ENCODE measurements around the gene TSPEAR. TPM values are rescaled to one million over a fixed set of nuclear protein-coding genes. Genes with fewer than 3 reads are reported as not detected.
A peak's percentile ranks its signal among the peaks of the same experiment; 100 is the strongest.

The TSPEAR gene
- total RNA-seq, 1 experiment from 2014 or later: not detected

DNA sequence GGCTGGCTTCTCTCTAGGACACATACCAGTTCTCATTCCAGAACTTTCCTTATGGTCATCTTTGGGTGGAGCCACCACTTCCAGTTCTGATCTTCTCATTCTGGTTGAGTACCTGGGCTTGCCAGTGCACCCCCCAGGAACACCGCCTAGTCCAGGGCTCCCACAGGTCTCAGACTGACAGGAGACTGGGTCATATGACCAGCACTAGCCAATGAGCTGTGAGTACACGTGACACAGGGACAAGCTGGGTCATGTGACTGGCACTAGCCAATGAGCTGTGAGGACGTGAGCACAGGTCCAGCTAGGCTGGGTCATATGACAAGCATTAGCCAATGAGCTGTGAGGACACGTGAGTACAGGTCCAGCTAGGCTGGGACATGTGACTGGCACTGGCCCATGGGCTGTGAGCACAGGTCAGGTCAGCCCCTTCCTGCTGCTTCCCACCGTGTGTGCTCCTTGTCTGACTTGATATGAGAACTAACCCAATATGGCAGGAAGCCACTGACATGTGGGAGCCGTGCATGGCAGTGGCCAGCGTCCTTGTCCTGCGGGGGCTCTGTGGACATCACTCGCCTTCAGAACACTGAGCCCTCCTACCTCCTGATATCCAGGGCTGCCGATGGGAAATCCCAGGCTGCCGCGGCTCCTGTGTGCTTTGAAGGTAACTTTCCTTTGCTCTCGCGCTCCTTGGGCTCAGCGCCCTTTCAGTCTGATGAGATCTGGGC is 194.0 kb downstream of the TSPEAR start:
- in situ Hi-C loops (cut with HindIII; ENCODE audit: low pct_unique_long_range_greater_than_20kb, low sequenced_read_pairs): no loop called here
- peak; percentile 81 for DNase-seq (ENCODE audit: low read depth, low spot score)

DNA sequence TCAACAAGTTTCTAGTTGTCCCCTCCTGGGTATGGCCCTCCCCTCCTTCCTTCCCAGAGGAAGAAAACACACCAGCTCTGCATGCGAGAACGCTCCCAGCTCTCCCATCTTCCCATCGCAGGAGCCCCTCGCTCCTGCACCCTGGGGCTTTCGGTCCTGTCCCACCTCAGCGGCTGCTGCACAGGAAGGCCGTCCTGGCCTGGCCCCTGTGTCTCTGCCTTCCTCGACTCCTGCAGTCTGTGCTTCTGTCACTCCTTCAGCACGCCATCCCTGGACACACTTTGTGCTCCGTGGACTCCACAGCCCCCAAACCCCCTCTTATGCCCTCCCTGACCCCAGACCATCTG is 194.6 kb downstream of the TSPEAR start:
- no peak for DNase-seq (ENCODE audit: low read depth, low spot score)
- in situ Hi-C loops (cut with HindIII; ENCODE audit: low pct_unique_long_range_greater_than_20kb, low sequenced_read_pairs): no loop called here

DNA sequence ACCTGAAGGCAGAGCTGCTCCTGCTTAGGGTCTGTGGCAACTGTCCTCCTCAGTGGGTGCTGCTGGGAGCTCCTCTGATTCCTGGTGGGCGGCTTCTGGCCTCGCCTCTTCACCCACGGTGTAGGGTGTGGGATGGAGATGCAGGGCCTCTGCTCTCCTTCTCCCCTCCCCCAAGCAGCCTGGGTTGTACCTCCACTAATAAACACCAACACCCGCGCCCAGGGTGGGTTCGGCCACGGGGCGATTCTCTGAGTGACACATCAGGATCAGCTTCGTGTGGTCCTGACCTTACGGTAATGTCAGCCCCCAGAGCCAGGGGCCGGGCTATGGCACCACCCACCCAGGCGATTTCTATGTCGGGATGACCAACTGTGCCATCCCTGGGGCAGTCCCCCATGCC is 195.0 kb downstream of the TSPEAR start:
- DNase-seq (ENCODE audit: low read depth, low spot score): no peak
- in situ Hi-C loops (cut with HindIII; ENCODE audit: low pct_unique_long_range_greater_than_20kb, low sequenced_read_pairs): no loop called here

DNA sequence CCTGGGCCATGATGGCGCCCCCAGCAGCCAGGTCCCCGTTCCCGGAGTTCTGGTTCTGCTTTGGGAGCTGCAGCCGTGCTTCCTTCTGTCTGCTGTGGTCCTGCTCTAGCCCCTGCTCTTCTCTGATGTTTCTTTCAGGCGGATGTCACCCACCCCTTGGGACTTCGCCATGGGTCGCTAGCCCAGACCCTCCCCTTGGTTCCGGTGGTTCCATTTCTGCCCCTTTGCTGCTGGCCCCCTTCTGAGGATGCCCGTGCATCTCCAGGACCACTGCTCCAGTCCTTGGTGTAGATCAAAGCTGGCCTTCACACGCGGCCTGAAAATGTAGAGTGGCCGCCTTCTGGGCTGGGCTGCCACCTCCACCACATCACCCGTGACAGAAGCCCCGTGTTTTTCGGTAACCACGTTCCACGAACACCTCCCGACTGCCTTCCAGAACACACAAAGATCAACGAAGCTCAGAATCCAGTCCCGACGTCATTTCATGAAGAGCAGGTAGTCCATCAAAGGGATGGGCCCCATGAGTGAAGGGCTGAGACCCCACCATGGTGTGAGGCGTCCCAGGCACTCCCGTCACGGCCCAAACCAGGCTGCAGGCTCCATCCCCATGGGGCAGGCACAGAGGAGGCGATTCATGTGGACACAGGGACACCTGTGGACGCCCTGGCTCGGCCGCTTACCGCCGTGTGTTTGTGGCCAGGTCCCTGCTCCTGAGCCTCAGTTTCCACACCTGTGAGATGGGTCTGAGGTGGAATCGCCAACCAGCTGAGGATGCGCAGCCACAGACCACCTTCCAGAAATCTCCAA is 195.8 kb downstream of the TSPEAR start:
- in situ Hi-C loops (cut with HindIII; ENCODE audit: low pct_unique_long_range_greater_than_20kb, low sequenced_read_pairs): no loop called here
- DNase-seq (ENCODE audit: low read depth, low spot score): no peak

DNA sequence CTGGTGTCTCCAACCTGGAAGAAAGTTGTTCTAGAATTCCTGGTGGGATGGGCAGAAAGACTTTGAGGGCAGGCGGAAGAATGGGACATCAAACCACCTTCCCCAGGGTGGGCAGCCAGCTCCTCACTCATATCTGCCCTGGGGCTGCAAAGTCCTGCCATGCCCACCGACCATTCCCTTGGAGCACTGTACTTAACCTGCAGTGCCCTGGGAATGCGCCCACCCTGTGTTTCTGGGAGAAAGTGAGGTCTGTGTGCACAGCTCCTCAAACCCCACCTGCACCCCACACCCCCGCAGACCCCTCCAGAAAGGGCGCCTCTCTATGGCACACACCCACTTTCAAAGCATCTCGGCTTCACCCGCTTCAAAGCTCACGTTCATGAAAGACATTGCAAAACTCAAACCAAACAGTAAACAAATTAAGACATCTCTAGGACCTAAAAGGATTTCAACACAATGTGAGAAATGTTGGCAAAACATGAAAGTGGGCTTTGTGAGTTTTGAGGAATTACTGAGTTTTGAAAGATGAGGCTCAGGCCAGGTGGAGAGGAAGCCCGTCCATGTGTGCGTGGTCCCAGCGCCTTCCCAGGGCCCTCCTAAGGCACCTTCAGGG is 196.5 kb downstream of the TSPEAR start:
- in situ Hi-C loops (cut with HindIII; ENCODE audit: low pct_unique_long_range_greater_than_20kb, low sequenced_read_pairs): no loop called here
- no peak for DNase-seq (ENCODE audit: low read depth, low spot score)

- in situ Hi-C loops (cut with HindIII; ENCODE audit: low pct_unique_long_range_greater_than_20kb, low sequenced_read_pairs): no loop called here
- DNase-seq (ENCODE audit: low read depth, low spot score): no peak
Measured at GRCh38 chr21:44514218-44514520, 197.2 kb downstream of the TSPEAR start.

DNA sequence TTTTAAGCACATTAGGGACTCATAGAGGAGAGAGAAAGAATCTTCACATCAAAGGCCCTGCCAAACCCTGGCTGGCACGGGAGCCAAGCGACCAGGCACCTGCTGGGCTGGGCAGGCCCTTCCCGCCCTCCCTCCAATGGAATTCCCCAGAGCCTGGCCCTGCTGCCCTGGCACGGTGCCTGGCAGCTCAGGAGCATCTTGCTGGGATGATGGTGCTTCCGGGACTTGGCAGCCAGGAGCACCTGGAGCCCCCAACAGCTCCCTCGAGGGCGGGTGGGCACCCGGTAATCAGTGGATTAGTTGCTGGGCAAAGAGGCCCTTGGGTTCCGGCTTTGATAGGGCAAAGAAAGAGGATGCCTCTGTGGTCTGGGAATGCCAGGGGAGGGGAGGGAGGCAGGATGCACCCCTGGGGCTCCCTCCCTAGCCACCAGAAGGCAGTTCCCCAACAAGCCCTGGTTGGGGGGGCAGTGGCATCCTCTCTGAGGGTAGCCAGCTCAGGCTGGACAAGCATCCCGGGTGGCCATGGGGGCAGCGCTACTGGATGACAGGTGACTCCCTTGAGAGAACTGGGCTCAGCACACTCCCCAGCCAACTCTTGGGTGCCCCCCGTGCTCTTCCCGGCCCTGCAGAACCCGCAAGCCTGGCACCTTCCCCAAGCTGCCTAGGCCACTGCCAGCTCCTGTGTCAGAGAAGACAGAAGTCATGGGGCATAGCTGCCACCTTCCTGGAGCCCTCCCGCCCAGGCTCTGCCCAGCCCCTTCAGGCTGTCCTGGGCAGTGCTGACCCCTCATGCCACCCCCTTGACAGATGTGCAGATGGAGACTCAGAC is 197.8 kb downstream of the TSPEAR start:
- no peak for DNase-seq (ENCODE audit: low read depth, low spot score)
- in situ Hi-C loops (cut with HindIII; ENCODE audit: low pct_unique_long_range_greater_than_20kb, low sequenced_read_pairs): no loop called here

DNA sequence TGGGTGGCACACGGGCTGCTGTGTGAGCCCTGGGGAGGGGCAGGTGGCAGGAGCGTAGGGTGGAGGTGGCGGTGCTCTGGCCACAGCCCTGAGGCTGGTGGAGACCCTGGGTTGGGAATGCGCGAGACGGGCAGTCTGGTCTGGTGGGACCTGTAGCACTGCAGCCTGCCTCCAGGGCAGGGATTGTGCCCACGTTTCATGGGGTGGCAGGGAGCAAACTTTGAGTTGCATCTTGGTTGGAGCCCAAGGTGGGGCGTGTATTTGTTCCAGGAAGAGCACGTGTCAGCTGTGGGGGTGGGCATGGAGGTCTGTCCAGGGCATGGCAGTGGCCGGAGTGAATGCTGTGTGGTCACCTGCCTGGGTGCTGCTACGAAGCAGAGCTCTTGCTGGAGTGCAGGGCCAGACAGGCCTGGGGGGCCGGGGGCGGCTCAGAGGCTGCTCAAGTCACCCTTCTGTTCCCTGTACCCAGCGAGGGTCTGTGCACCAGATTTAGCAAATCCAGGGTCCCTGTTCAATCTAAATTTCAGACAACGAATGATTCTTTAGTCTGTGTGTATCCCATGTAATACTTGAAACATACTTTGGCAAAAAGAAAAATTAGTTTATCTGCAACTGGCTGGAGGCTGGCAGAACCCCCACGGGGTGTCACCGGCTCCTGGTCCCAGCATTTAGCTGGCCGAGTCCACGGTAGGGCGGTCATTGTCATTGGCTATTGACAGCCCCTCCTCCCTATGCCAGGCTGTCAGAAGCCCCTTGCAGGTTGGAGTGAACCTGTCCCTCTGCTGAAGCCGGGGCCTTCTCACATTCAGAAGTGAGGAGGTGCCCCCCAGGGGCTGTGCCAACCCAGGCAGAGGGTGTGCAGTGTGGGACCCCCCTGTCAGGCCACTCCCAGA is 198.6 kb downstream of the TSPEAR start:
- in situ Hi-C loops (cut with HindIII; ENCODE audit: low pct_unique_long_range_greater_than_20kb, low sequenced_read_pairs): no loop called here
- DNase-seq (ENCODE audit: low read depth, low spot score): no peak

- in situ Hi-C loops (cut with HindIII; ENCODE audit: low pct_unique_long_range_greater_than_20kb, low sequenced_read_pairs): no loop called here
- no peak for DNase-seq (ENCODE audit: low read depth, low spot score)
Measured at GRCh38 chr21:44511938-44512275, 199.5 kb downstream of the TSPEAR start.

DNA sequence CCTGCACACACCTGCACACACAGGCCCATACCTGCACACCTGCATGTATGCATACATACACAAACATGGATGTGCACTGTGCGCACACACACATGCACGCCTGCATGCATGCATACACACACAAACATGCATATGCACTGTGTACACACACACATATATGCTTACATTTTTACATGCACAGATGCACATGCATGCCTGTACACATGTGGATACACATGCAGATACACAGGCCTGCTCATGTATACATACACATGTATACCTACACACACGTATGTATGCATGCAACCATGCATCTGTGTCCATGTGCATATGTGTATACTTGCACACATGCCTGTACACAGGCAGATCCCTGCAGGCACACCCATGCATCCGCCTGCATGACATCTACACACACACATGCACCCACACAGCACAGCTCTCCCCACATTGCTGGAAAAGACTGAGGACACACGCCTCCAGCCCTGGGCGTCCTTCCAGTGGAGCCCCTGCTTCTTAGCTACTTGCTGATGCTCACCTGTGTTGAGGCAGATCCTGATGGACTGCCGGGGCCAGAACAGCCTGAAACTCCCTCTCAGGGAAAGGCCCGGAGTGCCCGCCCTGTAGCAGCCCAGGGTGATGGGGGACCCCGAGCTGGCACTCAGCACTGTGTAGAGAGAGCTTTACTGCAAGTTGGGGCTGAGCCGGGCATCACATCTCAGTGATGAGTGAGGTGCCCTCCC is 200.0 kb downstream of the TSPEAR start:
- no peak for DNase-seq (ENCODE audit: low read depth, low spot score)
- in situ Hi-C loops (cut with HindIII; ENCODE audit: low pct_unique_long_range_greater_than_20kb, low sequenced_read_pairs): no loop called here

GRCh38 chr21:44510508-44511218 is 200.7 kb downstream of the TSPEAR start:
- in situ Hi-C loops (cut with HindIII; ENCODE audit: low pct_unique_long_range_greater_than_20kb, low sequenced_read_pairs): no loop called here
- DNase-seq (ENCODE audit: low read depth, low spot score): peak; percentile 51

DNA sequence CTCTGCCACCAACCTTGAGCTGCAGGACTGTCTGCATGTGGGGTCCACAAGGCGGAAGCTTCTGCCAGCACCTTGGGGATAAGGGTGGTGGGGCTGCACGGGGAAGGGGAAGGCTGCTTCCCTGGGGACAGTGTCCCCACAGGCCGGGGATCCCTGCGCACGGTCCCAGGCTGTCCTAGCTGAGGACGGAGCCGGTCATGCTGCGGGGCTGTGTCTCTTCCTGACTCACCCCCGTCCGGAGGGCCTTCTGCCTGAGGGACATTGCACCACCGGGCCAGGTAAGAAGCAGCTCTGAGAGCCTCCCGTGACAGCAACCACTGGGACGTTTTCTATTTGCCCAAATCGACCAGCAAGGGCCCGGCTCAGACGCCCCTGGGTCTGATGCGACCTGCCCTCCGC is 201.3 kb downstream of the TSPEAR start:
- DNase-seq (ENCODE audit: low read depth, low spot score): no peak
- in situ Hi-C loops (cut with HindIII; ENCODE audit: low pct_unique_long_range_greater_than_20kb, low sequenced_read_pairs): no loop called here

GRCh38 chr21:44509539-44509938 is 201.8 kb downstream of the TSPEAR start:
- peak; percentile 56 for DNase-seq (ENCODE audit: low read depth, low spot score)
- in situ Hi-C loops (cut with HindIII; ENCODE audit: low pct_unique_long_range_greater_than_20kb, low sequenced_read_pairs): no loop called here

GRCh38 chr21:44508711-44509445 is 202.5 kb downstream of the TSPEAR start:
- in situ Hi-C loops (cut with HindIII; ENCODE audit: low pct_unique_long_range_greater_than_20kb, low sequenced_read_pairs): no loop called here
- no peak for DNase-seq (ENCODE audit: low read depth, low spot score)

DNA sequence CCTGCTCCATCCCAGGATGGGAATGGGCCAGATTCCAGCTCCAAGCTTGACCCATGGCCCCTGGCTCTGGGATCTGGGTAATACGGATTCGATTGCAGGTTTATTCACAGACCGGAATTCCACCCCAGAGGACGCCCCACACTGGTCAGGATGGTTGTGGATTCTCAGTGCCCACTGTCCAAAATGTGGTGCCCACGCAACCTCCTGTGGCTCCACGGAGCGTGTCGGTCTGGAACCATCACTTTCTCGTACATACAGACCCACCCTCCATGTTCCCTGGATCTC is 203.0 kb downstream of the TSPEAR start:
- DNase-seq (ENCODE audit: low read depth, low spot score): no peak
- in situ Hi-C loops (cut with HindIII; ENCODE audit: low pct_unique_long_range_greater_than_20kb, low sequenced_read_pairs): no loop called here
